PC-9 (cell line): Measurements from ENCODE around the gene APOC3. TPM values are rescaled to one million over a fixed set of nuclear protein-coding genes. Genes with fewer than 3 reads are reported as not detected.

Experiments
- BruUV-seq: library from RNA; stranded (reverse); fragments of 400-500 nt; replicated peaks from 2 replicates; lab custom pipeline; 2021; lab: Mats Ljungman, UMichigan
- CTCF ChIA-PET: fragments of 300-600 bp; sonication (Branson Sonifier 250); formaldehyde crosslinking; loops from one replicate; lab custom pipeline; 2022; ENCODE audit warnings: antibody characterized with exemption; lab: Charles Lee
- POLR2A ChIA-PET: fragments of 300-600 bp; sonication (Branson Sonifier 250); formaldehyde crosslinking; loops from one replicate; lab custom pipeline; 2022; ENCODE audit warnings: antibody characterized with exemption; ENCODE audit not compliant: unreplicated experiment; lab: Charles Lee
- DNase-seq, 2 experiments: peaks; one replicate each; pipeline versions ENCODE4 v3.0.0 to v3.0.0-alpha.2; 2015 to 2022; ENCODE audit warnings: mixed read lengths in 1 of 2
- H2AFZ ChIP-seq: fragments of 200-600 bp; sonication (generic); 2 replicates; pipeline ENCODE4 v1.8.1; 2017; ENCODE audit warnings: antibody characterized with exemption
- H3F3A ChIP-seq: fragments of 200-600 bp; sonication (generic); 2 replicates; pipeline ENCODE4 v1.8.1; 2017; ENCODE audit warnings: antibody characterized with exemption, mild to moderate bottlenecking, low read depth; ENCODE audit not compliant: insufficient read depth
- H3K27ac ChIP-seq: fragments of 200-600 bp; sonication (generic); 2 replicates; pipeline ENCODE4 v1.6.1; 2016; ENCODE audit warnings: mixed run types
- H3K27me3 ChIP-seq: fragments of 200-600 bp; sonication (generic); 2 replicates; pipeline ENCODE4 v1.6.1; 2016; ENCODE audit warnings: low read depth, mixed run types; ENCODE audit not compliant: insufficient read depth
- H3K36me3 ChIP-seq: fragments of 200-600 bp; sonication (generic); 2 replicates; pipeline ENCODE4 v1.6.1; 2016; ENCODE audit warnings: low read depth, mixed run types
- H3K4me1 ChIP-seq: fragments of 200-600 bp; sonication (generic); replicated peaks from 2 replicates; pipeline ENCODE4 v1.6.1; 2016; ENCODE audit warnings: mixed run types; ENCODE audit not compliant: insufficient read depth
- H3K4me2 ChIP-seq: fragments of 200-600 bp; sonication (generic); 2 replicates; pipeline ENCODE4 v1.6.1; 2017; ENCODE audit warnings: mixed run types
- H3K4me3 ChIP-seq: fragments of 200-600 bp; sonication (generic); 2 replicates; pipeline ENCODE4 v1.6.1; 2016; ENCODE audit warnings: mixed run types
- H3K79me2 ChIP-seq: fragments of 200-600 bp; sonication (generic); 2 replicates; pipeline ENCODE4 v1.6.1; 2017; ENCODE audit warnings: low read depth, mixed run types
- H3K9me2 ChIP-seq: fragments of 200-600 bp; sonication (generic); 2 replicates; pipeline ENCODE4 v1.8.1; 2017; ENCODE audit warnings: mild to moderate bottlenecking; ENCODE audit not compliant: insufficient read depth
- H3K9me3 ChIP-seq: fragments of 200-600 bp; sonication (generic); 2 replicates; pipeline ENCODE4 v1.8.1; 2016; ENCODE audit warnings: low read depth; ENCODE audit not compliant: insufficient read depth
- H4K20me1 ChIP-seq: fragments of 200-600 bp; sonication (generic); 2 replicates; pipeline ENCODE4 v1.8.1; 2017; ENCODE audit not compliant: insufficient read depth
- CTCF ChIP-seq: fragments of 200-600 bp; sonication (generic); conservative IDR thresholded peaks from 2 replicates; pipeline ENCODE4 v1.6.1; 2017; ENCODE audit warnings: mixed run types, antibody characterized with exemption, mild to moderate bottlenecking, moderate library complexity
- EZH2 ChIP-seq: fragments of 200-600 bp; sonication (generic); IDR thresholded peaks from 2 replicates; pipeline ENCODE4 v1.8.0; 2017; ENCODE audit warnings: antibody characterized with exemption, low read depth
- intact Hi-C: fragments of 100-400 bp; cut with micrococcal nuclease; formaldehyde crosslinking; loops from one replicate; pipeline ENCODE4 v1.10.0; 2022; ENCODE audit not compliant: unreplicated experiment
- total RNA-seq: library from RNA; stranded (reverse); gene quantifications from 2 replicates; pipeline ENCODE4 v1.2.3, GENCODE V29; 2021

APOC3 gene
- total RNA-seq, 1 experiment from 2014 or later, result not detected

GRCh38 chr11:116869610-116870009 lies 39.9 kb downstream of the APOC3 start:
- no peaks in the 10 kb centered on the region for H3K9me2 ChIP-seq
- H3K79me2 ChIP-seq, result no peaks in the 10 kb centered on the region
- no peak overlapping the region for H3K4me2 ChIP-seq
- H3K36me3 ChIP-seq, result peaks cover 12% of the 10 kb centered on the region; the same call in 1 of the 2 replicates
- DNase-seq, result no peak
- H2AFZ ChIP-seq, result no peak overlapping the region
- no peak overlapping the region for H3K4me3 ChIP-seq
- no peaks in the 10 kb centered on the region for H3F3A ChIP-seq
- no peaks in the 10 kb centered on the region for H3K27me3 ChIP-seq
- no peak for TF ChIP-seq EZH2
- ChIA-PET CTCF (no interaction called here), POLR2A (no interaction called here)
- BruUV-seq, result no TSS peak
- intact Hi-C loops, result no loop called here
- H3K9me3 ChIP-seq, result no peaks in the 10 kb centered on the region
- no peak overlapping the region for H3K27ac ChIP-seq
- H3K4me1 ChIP-seq, result no peaks in the 10 kb centered on the region
- H4K20me1 ChIP-seq, result no peaks in the 10 kb centered on the region

GRCh38 chr11:116870054-116870453 lies 40.3 kb downstream of the APOC3 start:
- Histone ChIP-seq H3K79me2 (no peaks in the 10 kb centered on the region), H3K27me3 (no peaks in the 10 kb centered on the region), H3K4me3 (no peak overlapping the region), H3K9me2 (no peaks in the 10 kb centered on the region), H3F3A (no peaks in the 10 kb centered on the region), H4K20me1 (no peaks in the 10 kb centered on the region), H3K36me3 (peaks cover 12% of the 10 kb centered on the region; the same call in 1 of the 2 replicates), H3K4me1 (no peaks in the 10 kb centered on the region), H3K4me2 (no peak overlapping the region), H2AFZ (no peak overlapping the region), H3K27ac (no peak overlapping the region), H3K9me3 (no peaks in the 10 kb centered on the region)
- ChIA-PET POLR2A (no interaction called here), CTCF (no interaction called here)
- TF ChIP-seq CTCF, result no peak
- TF ChIP-seq EZH2, result no peak
- no peak for DNase-seq
- BruUV-seq, result no TSS peak
- intact Hi-C loops, result no loop called here

- TF ChIP-seq CTCF, result no peak
- no peak for TF ChIP-seq EZH2
- Histone ChIP-seq H3K4me2 (no peak overlapping the region), H3K4me3 (no peak overlapping the region), H3K79me2 (no peaks in the 10 kb centered on the region), H3F3A (no peaks in the 10 kb centered on the region), H3K4me1 (no peaks in the 10 kb centered on the region), H3K27ac (no peak overlapping the region; the same call in 1 of the 2 replicates), H3K9me2 (no peaks in the 10 kb centered on the region), H3K36me3 (peaks cover 12% of the 10 kb centered on the region; the same call in 1 of the 2 replicates), H3K9me3 (no peaks in the 10 kb centered on the region), H4K20me1 (no peaks in the 10 kb centered on the region), H3K27me3 (no peaks in the 10 kb centered on the region), H2AFZ (no peak overlapping the region)
- POLR2A ChIA-PET, result no interaction called here
- CTCF ChIA-PET, result no interaction called here
- no TSS peak for BruUV-seq
- DNase-seq, result peak in 1 of 2 experiments; percentile 20
- intact Hi-C loops, result no loop called here
Observed at GRCh38 chr11:116871248-116871647, 41.5 kb downstream of the APOC3 start.

GRCh38 chr11:116873381-116873780 lies 43.7 kb downstream of the APOC3 start:
- H3F3A ChIP-seq, result no peaks in the 10 kb centered on the region
- no peak overlapping the region for H3K27ac ChIP-seq
- no peaks in the 10 kb centered on the region for H3K79me2 ChIP-seq
- no peak overlapping the region for H3K4me3 ChIP-seq
- TF ChIP-seq EZH2 (no peak), CTCF (no peak)
- BruUV-seq, result no TSS peak
- intact Hi-C loops, result no loop called here
- ChIA-PET CTCF (interaction anchor here (0.7 kb wide), 1 partner anchor 59 kb away, joined by 3 read pairs; no protein-coding TSS in a partner anchor), POLR2A (no interaction called here)
- no peaks in the 10 kb centered on the region for H3K36me3 ChIP-seq
- H3K27me3 ChIP-seq, result no peaks in the 10 kb centered on the region
- no peak overlapping the region for H3K4me2 ChIP-seq
- H3K4me1 ChIP-seq, result no peaks in the 10 kb centered on the region
- no peaks in the 10 kb centered on the region for H4K20me1 ChIP-seq
- DNase-seq, result no peak
- H3K9me2 ChIP-seq, result no peaks in the 10 kb centered on the region
- H2AFZ ChIP-seq, result no peak overlapping the region
- H3K9me3 ChIP-seq, result no peaks in the 10 kb centered on the region
